ENCODE results near the gene APCDD1L.

GRCh38 chr20:58459058-58459750 lies 56.0 kb downstream of the APCDD1L start:
- no peak for TF ChIP-seq CTCF (IDR thresholded peaks at IDR 0.05)
- no peak for TF ChIP-seq ZFX (IDR thresholded peaks at IDR 0.05; ENCODE audit: borderline replicate concordance)

Measured in 22Rv1 (cell line).